A549 (cell line): ENCODE data around the gene OR9G1.

Source experiments
- FOXS1 ChIP-seq: fragments of 250-450 bp; sonication (Bioruptor Pico); IDR thresholded peaks from 2 replicates; pipeline ENCODE4 v1.5.0; 2020; ENCODE audit warnings: mild to moderate bottlenecking, moderate library complexity
- KDM1A ChIP-seq: fragments of 200-600 bp; sonication (generic); IDR thresholded peaks from 2 replicates; pipeline ENCODE4 v1.6.1; 2016; ENCODE audit warnings: low read depth, mild to moderate bottlenecking
- POLR2A ChIP-seq: IDR thresholded peaks from 2 replicates; pipeline ENCODE4 v1.6.1; 2012; ENCODE audit warnings: mild to moderate bottlenecking, low read length
- ZNF302 ChIP-seq: fragments of 250-450 bp; sonication (Bioruptor Pico); IDR thresholded peaks from 2 replicates; pipeline ENCODE4 v1.9.0; 2021; ENCODE audit warnings: inconsistent platforms, mild to moderate bottlenecking, moderate library complexity
- TF ChIP-seq, protein P1 (sequence below): fragments of >200 bp; sonication (Bioruptor Twin); formaldehyde crosslinking; IDR thresholded peaks from 3 replicates; pipeline ENCODE4 v1.5.1; 2016

DNA sequence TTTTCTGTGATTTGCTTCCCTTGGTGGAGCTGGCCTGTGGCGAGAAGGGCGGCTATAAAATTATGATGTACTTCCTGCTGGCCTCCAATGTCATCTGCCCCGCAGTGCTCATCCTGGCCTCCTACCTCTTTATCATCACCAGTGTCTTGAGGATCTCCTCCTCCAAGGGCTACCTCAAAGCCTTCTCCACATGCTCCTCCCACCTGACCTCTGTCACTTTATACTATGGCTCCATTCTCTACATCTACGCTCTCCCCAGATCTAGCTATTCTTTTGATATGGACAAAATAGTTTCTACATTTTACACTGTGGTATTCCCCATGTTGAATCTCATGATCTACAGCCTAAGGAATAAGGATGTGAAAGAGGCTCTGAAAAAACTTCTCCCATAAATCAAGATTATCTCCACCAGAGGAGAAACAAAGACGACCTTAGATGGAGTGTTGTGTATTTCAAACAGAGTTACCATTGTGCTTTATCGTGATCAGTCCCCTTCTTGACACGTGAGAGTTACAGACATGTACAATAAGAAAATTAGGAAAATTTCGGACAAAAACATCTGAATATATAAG, 2.1 kb downstream of the OR9G1 start:
- TF ChIP-seq FOXS1 (CRISPR knock-in tag) (no peak), POLR2A (no peak), KDM1A (no peak), ZNF302 (no peak)
- TF ChIP-seq, protein P1, sequence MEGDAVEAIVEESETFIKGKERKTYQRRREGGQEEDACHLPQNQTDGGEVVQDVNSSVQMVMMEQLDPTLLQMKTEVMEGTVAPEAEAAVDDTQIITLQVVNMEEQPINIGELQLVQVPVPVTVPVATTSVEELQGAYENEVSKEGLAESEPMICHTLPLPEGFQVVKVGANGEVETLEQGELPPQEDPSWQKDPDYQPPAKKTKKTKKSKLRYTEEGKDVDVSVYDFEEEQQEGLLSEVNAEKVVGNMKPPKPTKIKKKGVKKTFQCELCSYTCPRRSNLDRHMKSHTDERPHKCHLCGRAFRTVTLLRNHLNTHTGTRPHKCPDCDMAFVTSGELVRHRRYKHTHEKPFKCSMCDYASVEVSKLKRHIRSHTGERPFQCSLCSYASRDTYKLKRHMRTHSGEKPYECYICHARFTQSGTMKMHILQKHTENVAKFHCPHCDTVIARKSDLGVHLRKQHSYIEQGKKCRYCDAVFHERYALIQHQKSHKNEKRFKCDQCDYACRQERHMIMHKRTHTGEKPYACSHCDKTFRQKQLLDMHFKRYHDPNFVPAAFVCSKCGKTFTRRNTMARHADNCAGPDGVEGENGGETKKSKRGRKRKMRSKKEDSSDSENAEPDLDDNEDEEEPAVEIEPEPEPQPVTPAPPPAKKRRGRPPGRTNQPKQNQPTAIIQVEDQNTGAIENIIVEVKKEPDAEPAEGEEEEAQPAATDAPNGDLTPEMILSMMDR: no peak
